SH-SY5Y (cell line): Measurements from ENCODE around the gene GRIN2A.

Experiments
- GATA2 ChIP-seq: IDR thresholded peaks from 2 replicates; pipeline ENCODE4 v1.6.1; 2011; ENCODE audit warnings: mild to moderate bottlenecking, low read depth, low read length
- GATA3 ChIP-seq: IDR thresholded peaks from 2 replicates; pipeline ENCODE4 v1.6.1; 2011; ENCODE audit warnings: low read depth, mild to moderate bottlenecking, low read length, moderate library complexity

GRIN2A gene

DNA sequence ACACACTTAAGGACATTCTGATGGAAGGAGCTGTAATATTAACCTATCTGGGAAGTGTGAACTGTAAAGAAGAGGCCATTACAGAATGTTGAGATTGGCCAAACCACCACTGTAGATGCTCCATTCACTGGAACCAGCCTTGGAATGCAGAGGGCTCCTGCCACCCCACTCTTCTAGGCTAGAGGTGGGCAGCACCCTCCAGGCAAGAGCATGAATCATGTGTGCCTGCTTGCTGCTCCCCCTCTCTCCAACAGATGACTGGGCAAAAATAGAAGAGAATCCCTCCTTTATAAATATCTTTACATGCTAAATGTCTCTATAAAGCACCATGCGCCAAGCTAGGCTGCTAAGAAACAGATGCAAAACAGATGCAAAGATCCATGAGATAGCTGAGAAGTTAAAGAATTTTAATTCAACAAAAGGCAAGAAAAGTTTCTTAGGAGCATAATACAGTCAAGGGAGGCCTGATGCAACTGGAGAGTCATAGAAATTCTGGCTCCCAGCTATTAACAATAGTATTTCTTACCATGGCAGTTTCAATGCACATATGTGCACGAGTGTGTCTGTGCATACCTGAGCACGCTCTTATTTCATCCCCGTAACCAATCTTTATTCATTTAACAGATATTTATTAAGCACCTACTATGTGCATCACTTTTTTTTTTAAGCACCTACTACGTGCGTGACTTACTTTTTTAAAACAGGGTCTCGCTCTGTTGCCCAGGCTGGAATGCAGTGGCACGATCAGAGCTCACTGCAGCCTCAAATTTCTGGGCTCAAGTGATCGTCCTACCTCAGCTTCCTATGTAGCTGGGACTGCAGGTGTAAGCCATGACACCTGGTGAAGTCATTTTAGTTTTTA, 53.6 kb downstream of the GRIN2A start:
- TF ChIP-seq GATA2 (no peak), GATA3 (no peak)

DNA sequence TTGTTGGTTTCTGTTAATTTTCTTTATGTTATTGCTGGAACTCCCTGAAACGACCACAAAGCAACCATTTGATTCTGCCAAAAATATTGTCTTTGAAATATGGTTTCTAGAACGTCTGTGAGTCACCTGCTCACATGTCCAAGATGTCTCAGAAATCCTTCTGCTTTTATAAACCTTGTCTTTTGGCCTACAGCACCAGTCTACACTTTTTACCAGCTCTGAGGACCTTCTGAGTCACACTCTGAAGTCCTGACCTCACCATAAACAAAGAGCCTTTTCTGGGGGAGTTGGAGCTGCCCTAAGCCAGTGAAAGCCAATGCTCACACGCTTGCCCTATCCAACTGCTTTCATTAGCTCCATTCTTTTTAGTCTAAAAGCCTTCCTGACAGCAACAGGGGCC, 55.5 kb downstream of the GRIN2A start:
- TF ChIP-seq GATA3 (no peak), GATA2 (no peak)

DNA sequence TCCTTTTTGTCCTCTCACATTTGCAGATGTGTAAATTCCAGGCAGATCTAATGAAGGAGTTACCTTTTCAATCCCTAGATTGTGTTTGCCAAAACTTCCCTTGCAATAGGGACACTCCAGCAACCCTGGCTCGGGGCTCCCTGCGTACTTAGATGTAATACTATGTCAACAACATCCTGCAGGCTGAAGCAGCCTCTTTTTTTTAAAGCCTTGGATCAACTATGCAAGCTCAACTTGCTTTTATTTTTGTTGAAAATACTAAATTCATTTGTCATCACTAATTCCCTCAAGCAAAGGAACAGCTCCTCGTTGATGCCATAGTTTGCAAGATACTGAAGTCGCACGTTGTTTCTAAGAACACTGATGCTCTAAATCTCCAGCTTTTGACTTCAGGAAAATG, 59.1 kb downstream of the GRIN2A start:
- TF ChIP-seq GATA3 (no peak), GATA2 (no peak)

DNA sequence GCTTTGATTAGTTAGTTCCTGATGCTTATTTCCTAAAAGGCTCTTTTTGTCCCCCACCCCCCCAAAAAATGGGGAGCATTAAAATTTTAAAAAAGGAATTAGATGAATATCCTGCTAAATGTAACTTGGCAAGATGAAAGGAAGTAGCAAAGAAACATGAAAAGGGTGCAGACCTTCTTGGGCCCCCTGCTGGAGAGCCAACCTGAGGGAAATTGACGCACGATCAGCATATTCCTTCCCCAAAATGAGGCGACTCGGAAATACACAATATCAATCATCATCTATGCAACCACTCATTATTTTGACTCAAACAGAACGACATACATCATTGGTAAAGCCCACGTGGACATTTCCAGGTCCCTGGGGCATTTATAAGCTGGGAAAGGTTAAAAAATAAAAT, 59.7 kb downstream of the GRIN2A start:
- TF ChIP-seq GATA2 (no peak), GATA3 (no peak)

DNA sequence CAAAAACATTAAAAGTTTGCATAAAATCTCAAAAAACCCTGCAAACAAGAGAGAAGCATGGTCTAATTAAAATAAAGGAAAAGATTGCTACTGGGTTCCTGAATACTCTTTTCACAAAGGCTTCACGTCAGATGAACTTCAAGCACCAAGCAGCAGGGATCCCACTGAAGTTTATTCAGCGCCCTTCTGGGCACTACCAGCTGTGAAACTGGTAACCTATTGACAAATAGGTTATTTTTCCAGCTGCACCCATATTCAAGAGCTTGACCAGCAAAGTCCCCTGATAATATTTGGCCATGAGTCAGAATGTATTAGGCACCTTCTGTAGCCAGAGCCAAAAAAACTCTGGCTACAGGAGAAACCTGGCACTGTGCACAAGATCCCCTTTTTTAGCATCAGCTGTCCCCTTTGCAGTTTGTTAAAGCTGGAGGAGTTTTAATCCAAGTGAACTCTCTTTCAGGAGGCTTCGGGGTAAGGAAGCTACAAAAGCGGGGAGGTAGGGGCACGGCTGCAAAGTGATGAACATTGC, 60.3 kb downstream of the GRIN2A start:
- no peak for TF ChIP-seq GATA2
- TF ChIP-seq GATA3, result no peak

DNA sequence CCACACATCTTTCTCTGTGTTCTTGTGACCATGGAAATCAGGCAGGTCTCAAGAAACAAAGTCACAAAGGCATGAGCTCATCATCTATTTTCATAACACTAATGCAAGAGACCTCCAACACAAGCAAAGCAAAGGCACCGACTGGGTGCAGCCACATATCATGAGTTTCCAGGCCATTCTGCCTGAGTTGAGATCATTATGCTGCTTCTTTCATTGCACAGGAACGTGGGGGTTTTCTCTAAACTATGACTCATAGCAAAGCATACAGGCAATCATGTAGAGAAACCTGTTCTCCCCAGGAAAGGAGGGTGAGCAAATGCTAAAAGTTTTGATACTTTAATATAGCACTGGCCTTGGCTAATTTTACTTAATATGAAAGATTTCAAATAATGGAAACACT, 60.7 kb downstream of the GRIN2A start:
- TF ChIP-seq GATA2, result no peak
- no peak for TF ChIP-seq GATA3

DNA sequence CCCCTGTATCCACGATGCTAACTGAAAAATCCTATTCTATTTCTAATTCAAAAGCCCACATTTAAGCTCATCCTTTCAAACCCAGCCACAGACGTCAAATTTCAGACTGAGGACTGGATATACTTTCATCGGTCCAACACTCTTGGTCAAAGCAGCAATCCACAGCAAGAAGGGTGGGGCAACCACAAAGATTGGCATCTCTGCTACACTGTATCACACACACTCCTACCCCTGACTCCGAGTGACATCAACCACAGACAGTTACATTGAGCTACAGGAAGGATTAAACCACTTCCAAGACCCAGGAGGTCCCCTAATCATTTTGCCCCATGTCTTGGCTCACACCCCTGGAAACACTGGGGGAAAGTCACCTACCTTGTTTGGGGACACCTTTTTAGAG, 61.3 kb downstream of the GRIN2A start:
- TF ChIP-seq GATA3, result no peak
- no peak for TF ChIP-seq GATA2

DNA sequence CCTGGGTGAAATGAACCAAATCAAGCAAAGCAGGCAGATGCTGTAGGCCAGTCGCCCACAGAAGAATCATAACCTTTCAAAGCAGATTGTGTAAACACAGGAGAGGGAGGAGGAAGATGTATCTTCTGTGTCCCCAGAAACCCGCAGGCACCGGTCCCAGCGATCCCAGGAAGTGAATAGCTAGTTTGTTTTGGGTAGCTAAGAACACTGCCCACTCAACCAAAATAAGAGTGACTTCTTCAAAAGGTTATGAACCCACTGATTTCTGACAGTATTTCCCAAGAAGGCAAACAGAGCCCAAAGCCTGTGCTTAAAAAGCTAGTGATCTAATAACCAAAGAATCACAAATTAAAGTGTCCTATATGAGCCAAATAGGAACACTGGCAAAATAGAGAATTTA, 67.8 kb downstream of the GRIN2A start:
- TF ChIP-seq GATA3 (no peak), GATA2 (no peak)

DNA sequence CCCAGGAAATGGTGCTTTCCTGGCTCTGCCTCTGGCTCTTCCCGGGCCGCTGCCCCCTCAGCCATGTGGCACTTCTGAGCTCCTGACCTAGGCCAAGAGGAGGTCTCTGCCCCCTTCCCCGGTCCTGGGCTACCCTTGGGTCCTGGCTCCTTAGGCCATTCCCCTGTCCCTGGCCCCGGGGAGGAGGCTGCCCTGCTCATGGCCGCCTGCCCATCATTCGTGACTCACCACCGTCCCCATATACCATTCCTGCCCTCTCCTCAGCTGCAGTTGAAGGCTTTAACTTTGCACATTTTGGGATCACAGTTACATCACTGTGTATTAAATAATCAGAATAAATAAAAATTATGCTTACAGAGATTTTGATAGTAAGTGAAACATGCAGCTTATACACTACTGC, 69.0 kb downstream of the GRIN2A start:
- TF ChIP-seq GATA2 (no peak), GATA3 (no peak)

DNA sequence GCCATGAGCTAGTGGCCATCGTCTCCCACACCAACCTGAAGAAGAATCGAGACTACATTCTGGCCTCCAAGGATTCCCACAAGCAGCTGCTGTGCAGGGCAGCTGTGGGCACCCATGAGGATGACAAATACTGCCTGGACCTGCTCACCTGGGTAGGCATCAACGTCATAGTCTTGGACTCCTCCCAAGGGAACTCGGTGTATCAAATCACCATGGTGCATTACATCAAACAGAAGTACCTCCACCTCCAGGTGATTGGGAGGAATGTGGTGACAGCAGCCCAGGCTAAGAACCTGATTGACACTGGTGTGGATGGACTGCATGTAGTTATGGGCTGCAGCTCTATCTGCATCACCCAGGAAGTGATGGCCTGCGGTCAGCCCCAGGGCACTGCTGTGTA, 70.2 kb downstream of the GRIN2A start:
- TF ChIP-seq GATA2, result no peak
- no peak for TF ChIP-seq GATA3

DNA sequence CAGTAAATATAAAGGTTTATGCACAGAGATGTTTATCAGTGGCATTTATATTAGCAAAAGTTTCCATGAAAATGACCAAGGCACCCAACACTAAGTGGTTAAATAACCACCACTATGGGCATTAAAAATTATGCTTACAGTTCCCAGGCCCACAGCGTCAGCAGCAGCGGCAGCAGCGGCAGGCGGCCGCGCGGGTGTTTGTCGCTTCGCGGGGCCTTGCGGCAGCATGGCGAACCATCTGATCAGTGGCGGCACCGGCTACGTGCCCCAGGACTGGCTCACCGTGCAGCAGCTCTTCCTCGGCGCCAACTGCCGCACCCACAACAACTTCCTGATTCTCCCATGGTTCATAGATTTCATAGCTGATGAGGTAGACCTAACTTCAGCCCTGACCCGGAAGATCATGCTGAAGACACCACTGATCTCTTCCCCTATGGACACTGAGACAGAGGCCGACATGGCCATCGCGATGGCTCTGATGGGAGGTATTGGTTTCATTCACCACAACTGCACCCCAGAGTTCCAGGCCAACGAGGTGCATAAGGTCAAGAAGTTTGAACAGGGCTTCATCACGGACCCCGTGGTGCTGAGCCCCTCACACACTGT, 71.0 kb downstream of the GRIN2A start:
- TF ChIP-seq GATA2, result no peak
- no peak for TF ChIP-seq GATA3

DNA sequence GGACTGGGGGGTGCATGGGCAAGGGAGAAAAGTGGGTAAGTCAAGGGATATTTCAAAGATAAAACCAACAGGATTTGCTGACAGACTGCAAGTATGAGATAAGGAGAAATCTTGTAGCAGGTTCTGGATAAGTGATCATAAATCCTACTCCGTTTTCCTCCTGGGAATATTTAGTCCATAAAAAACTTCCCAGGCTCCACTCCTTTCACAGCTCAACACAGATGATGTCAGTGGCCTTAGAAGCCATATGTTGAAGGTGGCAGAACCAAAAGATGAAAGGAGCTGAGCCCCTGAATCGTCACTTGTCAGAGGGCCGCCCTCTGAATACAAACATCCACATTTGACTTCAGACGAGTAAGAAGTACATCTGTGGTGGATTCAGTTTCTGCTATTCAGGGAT, 71.7 kb downstream of the GRIN2A start:
- TF ChIP-seq GATA2, result no peak

DNA sequence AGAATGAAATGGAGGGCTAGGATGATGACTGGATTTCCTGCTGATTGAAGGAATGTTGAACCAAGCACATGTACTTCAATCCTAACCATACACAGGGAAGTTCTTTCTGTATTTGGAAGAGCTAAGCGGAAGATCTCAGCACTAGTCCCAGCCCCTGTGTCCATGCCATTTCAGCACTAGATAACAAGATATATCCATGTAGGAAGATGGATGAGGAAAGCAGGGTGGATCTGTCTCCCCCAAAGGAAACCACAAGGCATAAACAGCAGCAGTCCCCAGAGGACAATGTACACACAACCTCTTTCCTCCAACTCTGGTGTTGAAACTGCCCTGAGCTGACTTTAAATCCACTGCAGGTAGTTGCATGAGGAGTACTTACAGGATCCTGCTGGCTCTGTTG, 75.1 kb downstream of the GRIN2A start:
- TF ChIP-seq GATA3, result no peak
- TF ChIP-seq GATA2, result no peak

DNA sequence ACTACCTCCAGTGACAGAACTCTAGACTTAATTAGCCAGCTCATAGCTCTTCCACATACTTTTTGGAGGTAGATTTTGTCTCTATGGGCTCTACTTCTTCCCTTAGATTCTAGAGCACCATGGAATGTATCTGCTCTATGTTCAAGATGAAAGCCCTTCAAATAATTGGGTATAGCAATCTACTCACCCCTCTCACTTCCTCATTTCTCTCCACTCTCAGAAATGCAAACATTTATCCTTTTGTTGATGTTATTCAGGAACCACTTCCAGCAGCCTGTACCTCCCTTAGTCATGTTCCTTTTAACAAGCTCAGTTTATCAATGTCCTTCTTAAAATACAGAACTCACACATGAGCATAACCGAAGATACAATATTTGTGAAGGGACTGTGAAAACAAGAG, 78.5 kb downstream of the GRIN2A start:
- TF ChIP-seq GATA2 (no peak), GATA3 (no peak)

DNA sequence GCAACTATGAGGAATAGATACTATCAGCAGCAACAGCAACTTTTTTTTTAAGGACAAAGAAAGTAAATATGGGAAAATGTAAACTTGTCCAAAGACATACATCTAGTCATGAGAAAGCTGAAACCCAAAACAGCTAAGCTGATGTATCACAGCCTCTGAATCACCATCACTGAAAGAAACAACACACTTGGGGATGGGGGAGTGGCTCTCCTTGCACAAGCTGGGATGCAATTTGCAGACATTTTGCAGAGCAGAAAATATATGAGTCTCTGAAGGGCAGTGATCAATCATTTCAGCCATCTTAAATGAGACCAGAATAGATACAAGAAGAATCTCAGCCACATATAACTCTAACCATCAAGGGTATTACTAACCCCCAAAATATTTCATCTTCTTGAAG, 79.1 kb downstream of the GRIN2A start:
- TF ChIP-seq GATA2, result no peak
- TF ChIP-seq GATA3, result no peak

DNA sequence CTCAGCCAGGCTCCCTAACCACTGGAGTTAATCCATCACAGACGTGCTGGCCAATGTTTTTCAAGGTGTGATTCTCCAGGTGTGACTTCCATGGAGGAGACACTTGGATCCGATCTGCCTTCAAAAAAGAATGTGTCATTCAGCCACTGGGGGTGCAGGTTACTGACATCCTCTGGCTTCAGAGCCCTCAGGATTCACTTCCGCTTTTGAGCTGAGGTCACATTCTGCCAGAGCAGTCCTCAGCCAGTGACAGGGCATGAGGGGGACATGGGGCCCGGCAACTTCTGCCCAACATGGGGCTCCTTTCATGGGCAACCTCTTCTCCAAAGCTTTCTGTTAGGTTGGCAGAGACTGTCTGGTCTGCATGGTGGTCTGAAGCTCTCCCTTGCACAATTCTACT, 81.4 kb downstream of the GRIN2A start:
- TF ChIP-seq GATA2, result no peak
